Pancreas (tissue), 10 donors: Measurements from ENCODE around the gene USP11. TPM values are rescaled to one million over a fixed set of nuclear protein-coding genes. Genes with fewer than 3 reads are reported as not detected.
"Not testable (repeated sequence)": the region's sequence is repeated elsewhere in the genome, so short reads cannot be mapped to it uniquely, and the experiment has no call there.

Source experiments
- ATAC-seq, 4 donors: fragments of 200-7000 bp; cut with Tn5 transposase; one replicate each; pipeline versions ENCODE4 v1.8.0 to v1.9.1; 2020; ENCODE audit warnings: mild to moderate bottlenecking in 4 of 4, moderate library complexity in 4 of 4
- DNase-seq, 6 donors: peaks; one replicate each; pipeline ENCODE4 v3.0.0-alpha.2; 2020
- FAIRE-seq: peaks from 2 replicates; lab custom pipeline; 2012; peaks lifted over from hg19 to GRCh38; lab: Jason Lieb, UNC
- H3K27ac ChIP-seq, 4 donors: fragments of 200-600 bp; sonication (generic); 1 replicate in 3 of 4; 2 replicates in 1 of 4; pipeline versions ENCODE4 v1.5.0 to v1.8.0; 2020
- H3K27me3 ChIP-seq, 4 donors: fragments of 200-600 bp; one replicate each; pipeline ENCODE4 v1.8.0; 2021
- H3K36me3 ChIP-seq, 3 donors: fragments of 200-600 bp; sonication (generic) in 1 of 3; one replicate each; pipeline versions ENCODE4 v1.5.0 to v1.8.0; 2020 to 2021
- H3K4me1 ChIP-seq, 3 donors: fragments of 200-600 bp; one replicate each; pipeline ENCODE4 v1.8.0; 2021
- H3K4me3 ChIP-seq, 4 donors: fragments of 200-600 bp; sonication (generic) in 2 of 4; one replicate each; pipeline versions ENCODE4 v1.5.0 to v1.8.0; 2020 to 2021
- H3K9me3 ChIP-seq, 4 donors: fragments of 200-600 bp; one replicate each; pipeline ENCODE4 v1.8.0; 2021
- CTCF ChIP-seq, 4 donors: fragments of 200-600 bp; sonication (generic) in 3 of 4; IDR thresholded peaks; one replicate each; pipeline versions ENCODE4 v1.5.0 to v1.8.0; 2021; ENCODE audit warnings: antibody characterized with exemption in 4 of 4
- WGBS, 2 donors: extraction: QIAGEN DNeasy Blood & Tissue Kit; methylation state at CpG; one replicate each; pipeline ENCODE4 v1.1.7; 2013; 5-methylcytosine and 5-hydroxymethylcytosine counted together
- intact Hi-C, 3 donors: fragments of 100-400 bp; cut with DNase I; formaldehyde crosslinking; loops; one replicate each; pipeline versions ENCODE4 v1.11.1 to v1.14.2; 2022
- polyA plus RNA-seq, 2 donors: library from polyadenylated mRNA; stranded (reverse); fragments of 200-250 nt; gene quantifications; one replicate each; pipeline ENCODE4 v1.2.3, GENCODE V29; 2013
- total RNA-seq, 6 donors: library from RNA; stranded (reverse); fragmentation: NEBNext Ultra II Directional in 4 of 6; extraction: Animal tissue kit (Norgen Biotek cat#: 25700) in 4 of 6; gene quantifications; one replicate each; pipeline versions ENCODE4 v1.2.1 to v1.2.4, GENCODE V29; 2021 to 2023
- donor health status: healthy with polysubstance abuse.
- donor health status: DM: no; HTN: no; CAD: no; lungs with moderate emphysema.
- donor health status: DM: no; HTN: no; CAD: no.
- donor health status: control.
- donor health status: control.
- donor health status: Bipolar disorder and iron deficiency.
- donor health status: DM: yes; HTN: yes; CAD: no.
- donor health status: DM: no; HTN: no; CAD: no.
- donor health status: DM: no; HTN: no; CAD: no.
- donor health status: DM: yes; HTN: yes; CAD: no.

Gene USP11
- total and polyA plus RNA-seq, 8 donors, result 17.6 to 58.4 (median 25.3) TPM

DNA sequence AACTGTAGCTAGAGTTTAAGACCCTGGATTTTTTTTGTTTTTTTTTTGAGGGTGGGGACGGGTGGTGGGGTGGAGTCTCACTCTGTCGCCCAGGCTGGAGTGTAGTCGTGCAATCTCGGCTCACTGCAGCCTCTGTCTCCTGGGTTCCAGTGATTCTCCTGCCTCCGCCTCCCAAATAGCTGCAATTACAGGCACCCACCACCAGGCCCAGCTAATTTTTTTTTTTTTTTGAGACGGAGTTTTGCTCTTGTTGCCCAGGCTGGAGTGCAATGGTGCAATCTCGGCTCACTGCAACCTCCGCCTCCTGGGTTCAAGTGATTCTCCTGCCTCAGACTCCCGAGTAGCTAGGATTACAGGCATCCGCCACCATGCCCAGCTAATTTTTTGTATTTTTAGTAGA is 51.8 kb downstream of the USP11 start:
- intact Hi-C loops, H3K9me3 ChIP-seq: not testable (repeated sequence)

GRCh38 chrX:47285836-47286320 is 53.1 kb downstream of the USP11 start:
- WGBS, 2 donors, result 57 to 60% methylated on average over 6 of the region's 6 CpGs
- no peak for DNase-seq
- H3K27ac ChIP-seq, result no peak overlapping the region
- no peaks in the 10 kb centered on the region for H3K4me1 ChIP-seq
- TF ChIP-seq CTCF (IDR thresholded peaks at IDR 0.05), result no peak
- no peak for ATAC-seq
- peaks cover 0 to 3% (median 2%) of the 10 kb centered on the region in 4 donors for H3K27me3 ChIP-seq
- no peak for FAIRE-seq
- H3K4me3 ChIP-seq, result no peak overlapping the region
- no peaks in the 10 kb centered on the region for H3K9me3 ChIP-seq
- intact Hi-C loops, result no loop called here
- H3K36me3 ChIP-seq, result no peaks in the 10 kb centered on the region

More for the DNA sequence above, 51.8 kb downstream of the USP11 start:
- peak in 1 of 4 donors; percentile 5 for TF ChIP-seq CTCF (IDR thresholded peaks at IDR 0.05)
- not testable (repeated sequence) for H3K4me3 ChIP-seq, H3K27me3 ChIP-seq, DNase-seq, ATAC-seq, H3K27ac ChIP-seq, FAIRE-seq, H3K4me1 ChIP-seq, H3K36me3 ChIP-seq
- WGBS, 2 donors, result 72 to 86% methylated on average over 8 to 10 of the region's 10 CpGs

DNA sequence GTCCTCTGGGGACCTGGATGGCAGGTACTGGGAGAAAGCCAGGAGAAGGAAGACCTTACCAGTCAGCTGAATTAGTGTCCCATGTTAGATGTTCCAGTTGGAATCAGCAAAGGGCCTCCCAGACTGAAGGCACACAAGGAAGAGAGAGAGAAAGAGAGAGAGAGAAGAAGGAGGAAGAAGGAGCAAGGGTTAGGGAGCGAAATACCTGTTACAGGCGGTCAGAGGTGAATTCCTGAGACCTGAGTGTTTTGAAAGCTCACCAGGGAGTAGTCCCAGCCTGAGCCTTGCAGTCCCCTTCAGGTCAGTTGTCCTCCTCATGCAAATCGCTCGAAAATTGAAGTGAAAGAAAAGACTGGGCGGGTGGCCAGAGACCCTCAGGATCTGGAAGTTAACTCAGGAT is 60.3 kb downstream of the USP11 start:
- no peaks in the 10 kb centered on the region for H3K4me1 ChIP-seq
- H3K27ac ChIP-seq, result no peak overlapping the region
- no peak for FAIRE-seq
- WGBS, 2 donors, result 55 to 63% methylated on average over 5 of the region's 5 CpGs
- no peak overlapping the region for H3K4me3 ChIP-seq
- DNase-seq, result no peak
- ATAC-seq, result no peak
- no peaks in the 10 kb centered on the region for H3K36me3 ChIP-seq
- H3K9me3 ChIP-seq, result no peaks in the 10 kb centered on the region
- peaks cover 0 to 3% (median 0%) of the 10 kb centered on the region in 4 donors for H3K27me3 ChIP-seq
- no peak for TF ChIP-seq CTCF (IDR thresholded peaks at IDR 0.05)
- intact Hi-C loops, result no loop called here

DNA sequence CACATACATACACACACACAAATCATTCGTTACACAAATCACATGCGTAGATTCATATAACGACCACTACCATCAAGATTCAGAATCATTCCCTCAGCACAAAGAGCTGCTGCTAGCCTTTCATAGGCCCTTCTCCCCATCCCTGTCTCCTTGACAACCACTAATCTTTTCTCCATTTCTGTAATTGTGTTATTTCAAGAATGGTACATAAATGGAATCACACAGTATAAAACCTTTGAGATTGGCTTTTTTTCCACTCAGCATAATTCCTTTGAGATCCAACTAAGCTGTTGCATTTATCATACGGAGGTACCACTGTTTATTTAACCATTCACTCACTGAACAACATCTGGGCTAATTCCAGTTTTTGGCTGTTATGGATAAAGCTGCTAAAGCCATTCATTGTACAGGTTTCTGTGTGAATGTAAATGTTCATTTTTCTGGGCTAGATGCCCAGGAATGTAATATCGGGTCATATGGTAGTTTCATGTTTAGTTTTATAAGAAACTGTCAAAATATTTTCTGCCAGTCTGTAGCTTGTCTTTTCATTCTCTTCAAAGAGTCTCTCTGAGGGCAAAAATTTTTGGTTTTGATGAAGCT is 64.1 kb downstream of the USP11 start:
- ATAC-seq (no peak), FAIRE-seq (peak; percentile 64), DNase-seq (no peak)
- intact Hi-C loops, result no loop called here
- no peak overlapping the region for H3K27ac ChIP-seq
- 54 to 63% methylated on average over 5 of the region's 5 CpGs for WGBS, 2 donors
- no peak for TF ChIP-seq CTCF (IDR thresholded peaks at IDR 0.05)
- no peaks in the 10 kb centered on the region for H3K4me1 ChIP-seq
- no peaks in the 10 kb centered on the region for H3K36me3 ChIP-seq
- H3K9me3 ChIP-seq, result no peaks in the 10 kb centered on the region
- H3K4me3 ChIP-seq, result no peak overlapping the region
- peaks cover 0 to 7% (median 0%) of the 10 kb centered on the region in 4 donors for H3K27me3 ChIP-seq

DNA sequence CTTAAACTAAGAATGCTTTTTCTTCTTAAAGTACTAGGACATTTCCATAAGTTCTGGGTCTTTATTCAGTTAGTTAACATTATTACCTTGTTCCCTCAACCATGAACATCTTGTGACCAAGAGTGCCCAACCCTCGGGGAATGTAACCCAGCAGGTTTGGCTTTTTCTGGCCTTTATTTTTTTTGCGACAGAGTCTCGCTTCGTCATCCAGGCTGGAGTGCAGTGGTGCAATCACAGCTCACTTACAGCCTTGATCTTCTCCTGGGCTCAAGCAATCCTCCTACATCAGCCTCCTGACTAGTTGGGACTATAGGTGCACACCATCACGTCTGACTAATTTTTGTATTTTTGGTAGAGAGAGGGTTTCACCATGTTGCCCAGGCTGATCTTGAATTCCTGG is 65.1 kb downstream of the USP11 start:
- peaks cover 0 to 7% (median 0%) of the 10 kb centered on the region in 4 donors for H3K27me3 ChIP-seq
- WGBS, 2 donors, result 42 to 47% methylated on average over 5 of the region's 5 CpGs
- no peak for TF ChIP-seq CTCF (IDR thresholded peaks at IDR 0.05)
- H3K4me1 ChIP-seq, result no peaks in the 10 kb centered on the region
- DNase-seq (no peak), FAIRE-seq (no peak), ATAC-seq (peak in 2 of 4 donors; percentile 46 to 51)
- no peak overlapping the region for H3K4me3 ChIP-seq
- intact Hi-C loops, result no loop called here
- H3K27ac ChIP-seq, result peak overlapping the region in 1 of 4 donors; percentile 8
- H3K36me3 ChIP-seq, result no peaks in the 10 kb centered on the region
- H3K9me3 ChIP-seq, result no peaks in the 10 kb centered on the region
